AG04449 (cell line): ENCODE data around the gene ZBTB33.

Source experiments
- CTCF ChIA-PET: fragments of 350-600 bp; formaldehyde crosslinking; extraction: SDS; loops from one replicate; lab custom pipeline; 2021; ENCODE audit warnings: antibody characterized with exemption; lab: Yijun Ruan, JAX
- POLR2A ChIA-PET: fragments of 400-600, 350-600 bp; formaldehyde crosslinking; extraction: SDS; loops from one replicate; lab custom pipeline; 2020; ENCODE audit warnings: antibody characterized with exemption, inconsistent platforms; lab: Yijun Ruan, JAX
- DNase-seq: peaks from one replicate; pipeline ENCODE4 v3.0.0-alpha.2; 2010; ENCODE audit warnings: low read depth, low spot score
- H3K4me3 ChIP-seq: 2 replicates; pipeline ENCODE4 v1.5.1; 2011; ENCODE audit warnings: low read depth, mild to moderate bottlenecking, control low read depth, low read length
- TF ChIP-seq, protein P1 (sequence below): IDR thresholded peaks from one replicate; pipeline ENCODE4 v1.5.1; 2011; ENCODE audit warnings: mild to moderate bottlenecking, moderate library complexity, low read length, control low read depth, inconsistent platforms; ENCODE audit not compliant: insufficient read depth; ENCODE audit errors: missing control alignments

Gene ZBTB33

DNA sequence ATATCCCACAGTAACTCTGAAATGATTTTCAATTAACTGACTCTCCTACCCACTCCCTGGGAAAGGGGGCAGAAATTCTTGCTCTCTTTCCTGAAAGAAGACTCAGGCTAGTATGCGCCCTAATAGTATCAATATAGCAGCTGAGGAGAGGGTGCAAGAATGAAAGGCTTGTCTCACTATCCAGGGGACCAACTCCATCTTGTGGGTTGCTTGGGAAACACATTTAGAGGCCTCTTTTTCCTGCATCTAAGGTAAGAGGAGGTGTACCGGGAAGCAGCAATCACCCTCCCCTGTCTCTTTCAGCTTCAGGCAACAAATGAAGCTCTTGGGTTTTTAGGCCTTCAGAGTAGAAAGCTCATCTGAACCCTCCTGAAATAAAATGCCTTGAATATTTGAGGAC, 49.3 kb downstream of the ZBTB33 start:
- POLR2A ChIA-PET, result no interaction called here
- DNase-seq, result no peak
- H3K4me3 ChIP-seq, result no peak overlapping the region
- TF ChIP-seq, protein P1, sequence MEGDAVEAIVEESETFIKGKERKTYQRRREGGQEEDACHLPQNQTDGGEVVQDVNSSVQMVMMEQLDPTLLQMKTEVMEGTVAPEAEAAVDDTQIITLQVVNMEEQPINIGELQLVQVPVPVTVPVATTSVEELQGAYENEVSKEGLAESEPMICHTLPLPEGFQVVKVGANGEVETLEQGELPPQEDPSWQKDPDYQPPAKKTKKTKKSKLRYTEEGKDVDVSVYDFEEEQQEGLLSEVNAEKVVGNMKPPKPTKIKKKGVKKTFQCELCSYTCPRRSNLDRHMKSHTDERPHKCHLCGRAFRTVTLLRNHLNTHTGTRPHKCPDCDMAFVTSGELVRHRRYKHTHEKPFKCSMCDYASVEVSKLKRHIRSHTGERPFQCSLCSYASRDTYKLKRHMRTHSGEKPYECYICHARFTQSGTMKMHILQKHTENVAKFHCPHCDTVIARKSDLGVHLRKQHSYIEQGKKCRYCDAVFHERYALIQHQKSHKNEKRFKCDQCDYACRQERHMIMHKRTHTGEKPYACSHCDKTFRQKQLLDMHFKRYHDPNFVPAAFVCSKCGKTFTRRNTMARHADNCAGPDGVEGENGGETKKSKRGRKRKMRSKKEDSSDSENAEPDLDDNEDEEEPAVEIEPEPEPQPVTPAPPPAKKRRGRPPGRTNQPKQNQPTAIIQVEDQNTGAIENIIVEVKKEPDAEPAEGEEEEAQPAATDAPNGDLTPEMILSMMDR, result no peak
- CTCF ChIA-PET, result no interaction called here

- CTCF ChIA-PET, result no interaction called here
- POLR2A ChIA-PET, result no interaction called here
- no peak overlapping the region for H3K4me3 ChIP-seq
- DNase-seq, result no peak
- TF ChIP-seq, protein P1, result no peak
Observed at GRCh38 chrX:120301497-120301896, 50.9 kb downstream of the ZBTB33 start.

- TF ChIP-seq, protein P1, result no peak
- CTCF ChIA-PET, result no interaction called here
- no peak overlapping the region for H3K4me3 ChIP-seq
Observed at GRCh38 chrX:120301960-120302359, 51.3 kb downstream of the ZBTB33 start.

GRCh38 chrX:120302434-120302833, 51.8 kb downstream of the ZBTB33 start:
- TF ChIP-seq, protein P1, result no peak
- H3K4me3 ChIP-seq, result no peak overlapping the region
- ChIA-PET CTCF (no interaction called here), POLR2A (no interaction called here)
- DNase-seq, result no peak

More at GRCh38 chrX:120301960-120302359, 51.3 kb downstream of the ZBTB33 start:
- POLR2A ChIA-PET, result no interaction called here
- DNase-seq, result no peak

DNA sequence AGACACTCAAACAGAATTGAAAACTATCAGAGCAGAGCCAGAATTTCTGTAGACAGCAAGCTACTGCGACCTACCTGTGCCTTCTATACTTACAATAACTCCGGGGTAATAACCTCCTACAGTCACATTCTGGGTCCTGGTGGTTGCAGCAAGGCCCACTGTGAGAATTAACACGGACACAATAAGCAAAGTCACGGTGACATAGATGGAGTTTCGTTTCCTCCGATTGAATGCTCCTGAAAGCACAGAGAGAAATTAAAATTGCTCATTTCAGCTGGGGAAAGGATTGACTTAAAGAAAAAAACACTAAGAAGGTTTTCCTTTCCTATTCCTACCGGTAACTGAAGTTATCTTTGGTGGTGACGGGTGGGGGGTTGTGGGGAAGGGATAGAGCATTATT, 53.6 kb downstream of the ZBTB33 start:
- CTCF ChIA-PET, result interaction anchor here (0.6 kb wide), 1 partner anchor 148 kb away, joined by 3 read pairs; no protein-coding TSS in a partner anchor
- H3K4me3 ChIP-seq, result no peak overlapping the region
- POLR2A ChIA-PET, result no interaction called here
- DNase-seq, result no peak
- TF ChIP-seq, protein P1, result no peak

DNA sequence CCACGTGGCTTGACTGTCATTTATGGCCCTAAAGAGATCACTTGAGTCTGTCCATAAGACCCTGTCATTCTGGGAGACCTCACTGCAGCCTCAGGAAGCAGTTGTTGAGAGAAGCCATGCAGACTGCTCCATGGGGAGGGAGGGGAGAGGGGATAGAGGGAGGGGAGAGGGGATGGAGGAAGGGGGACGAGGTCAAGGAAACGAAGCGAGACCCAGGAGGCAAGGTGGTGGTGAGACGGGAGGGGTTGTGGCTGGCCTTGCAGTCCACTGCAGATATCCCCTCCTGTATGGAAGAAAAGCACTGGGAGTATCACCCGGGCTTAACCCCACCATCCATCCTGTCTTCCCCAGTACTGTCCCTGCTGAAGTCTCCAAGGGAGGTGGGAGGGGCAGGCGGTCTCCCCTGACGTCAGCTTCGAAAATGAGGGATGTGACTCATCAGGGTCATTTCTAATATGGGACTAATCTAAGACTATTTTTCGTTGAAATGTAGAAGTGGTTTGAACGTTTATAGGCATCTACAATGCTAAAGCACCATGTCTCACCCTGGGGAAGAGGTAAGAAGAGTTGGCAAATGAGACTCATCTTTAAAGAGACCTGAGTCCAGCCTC, 55.0 kb downstream of the ZBTB33 start:
- no peak for DNase-seq
- TF ChIP-seq, protein P1, result no peak
- no peak overlapping the region for H3K4me3 ChIP-seq
- ChIA-PET POLR2A (no interaction called here), CTCF (no interaction called here)
